Fibroblast of gingiva (primary cell): Measurements from ENCODE around the gene UCP2.
A peak's percentile ranks its signal among the peaks of the same experiment; 100 is the strongest.

Experiments
- DNase-seq: peaks from one replicate; pipeline ENCODE4 v3.0.0-alpha.2; 2011; ENCODE audit warnings: low read depth

The UCP2 gene, protein sequence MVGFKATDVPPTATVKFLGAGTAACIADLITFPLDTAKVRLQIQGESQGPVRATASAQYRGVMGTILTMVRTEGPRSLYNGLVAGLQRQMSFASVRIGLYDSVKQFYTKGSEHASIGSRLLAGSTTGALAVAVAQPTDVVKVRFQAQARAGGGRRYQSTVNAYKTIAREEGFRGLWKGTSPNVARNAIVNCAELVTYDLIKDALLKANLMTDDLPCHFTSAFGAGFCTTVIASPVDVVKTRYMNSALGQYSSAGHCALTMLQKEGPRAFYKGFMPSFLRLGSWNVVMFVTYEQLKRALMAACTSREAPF

GRCh38 chr11:73982595-73982989, at the start of gene UCP2:
Gene UCP2 (minus strand): TSS chr11:73982843. CDS start chr11:73978378, 4,465 bp downstream.
- DNase-seq: peak; percentile 51

GRCh38 chr11:74030723-74031676, 48.4 kb upstream of the UCP2 start:
- DNase-seq: no peak

DNA sequence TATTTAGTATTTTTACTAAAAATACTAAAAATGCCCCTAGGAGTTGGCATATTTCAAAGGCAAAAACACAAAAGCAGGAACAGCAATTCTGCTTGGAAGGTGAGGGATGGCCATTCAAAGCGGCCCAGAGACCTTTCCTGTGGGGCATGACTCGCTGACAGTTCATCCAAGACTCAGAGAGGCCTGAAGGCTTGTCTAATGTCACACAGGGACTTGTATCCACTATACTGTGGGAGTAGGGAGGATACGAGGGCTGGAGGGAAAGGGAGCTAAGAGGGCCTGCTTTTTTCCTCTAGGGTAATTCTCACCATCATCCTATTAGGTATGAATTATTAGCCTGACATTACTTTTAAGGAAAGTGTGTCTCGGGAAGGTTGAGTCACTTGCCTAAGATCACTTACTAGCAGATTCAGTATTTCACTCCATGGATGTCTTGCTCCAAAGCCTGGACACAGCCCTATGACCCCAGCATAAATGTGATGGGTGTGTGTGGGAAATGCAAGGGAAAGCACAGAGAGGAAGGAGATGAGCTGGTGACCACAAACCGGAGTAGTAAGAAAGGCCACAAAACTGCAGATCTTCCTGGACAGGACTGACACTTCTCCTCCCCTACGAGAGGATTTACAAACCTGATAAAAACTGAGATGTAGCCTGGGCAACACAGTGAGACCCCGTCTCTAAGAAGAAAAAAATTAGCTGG, 43.0 kb upstream of the UCP2 start:
- no peak for DNase-seq

DNA sequence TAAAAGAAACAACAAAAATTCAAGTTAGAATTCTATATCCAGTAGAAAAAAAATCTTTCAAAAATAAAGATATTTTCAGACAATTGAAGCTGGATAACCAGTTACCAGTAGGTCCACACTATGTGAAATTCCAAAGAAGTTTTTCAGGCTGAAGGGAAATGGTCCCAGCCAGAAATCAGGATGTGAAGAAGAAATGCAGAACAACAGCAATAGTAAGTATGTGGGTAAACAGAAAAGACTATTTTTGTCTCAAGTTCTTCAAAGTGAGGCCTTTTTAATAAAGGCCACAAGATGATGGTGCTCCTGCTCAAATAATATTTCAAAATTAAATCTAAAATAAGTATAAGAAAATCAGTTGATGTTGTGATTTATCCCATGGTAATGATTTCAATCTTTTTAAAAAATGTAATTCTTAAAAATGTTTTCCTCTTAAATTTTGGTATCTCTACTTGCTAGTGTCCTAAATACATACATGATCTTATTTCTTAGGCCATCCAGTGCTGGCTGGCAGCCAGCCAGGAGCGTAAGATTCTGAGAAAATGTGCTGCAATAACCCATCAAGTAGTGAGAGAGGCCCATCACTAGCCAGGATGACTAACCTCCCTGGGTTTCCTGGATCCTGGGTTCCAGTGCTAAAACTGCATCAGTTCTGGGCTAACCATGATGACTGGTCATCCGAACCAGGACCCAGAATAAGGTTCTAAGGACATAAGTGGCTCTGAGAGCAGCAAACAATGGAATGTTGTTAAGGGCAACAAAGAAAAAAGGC, 41.8 kb upstream of the UCP2 start:
- peak; percentile 88 for DNase-seq

DNA sequence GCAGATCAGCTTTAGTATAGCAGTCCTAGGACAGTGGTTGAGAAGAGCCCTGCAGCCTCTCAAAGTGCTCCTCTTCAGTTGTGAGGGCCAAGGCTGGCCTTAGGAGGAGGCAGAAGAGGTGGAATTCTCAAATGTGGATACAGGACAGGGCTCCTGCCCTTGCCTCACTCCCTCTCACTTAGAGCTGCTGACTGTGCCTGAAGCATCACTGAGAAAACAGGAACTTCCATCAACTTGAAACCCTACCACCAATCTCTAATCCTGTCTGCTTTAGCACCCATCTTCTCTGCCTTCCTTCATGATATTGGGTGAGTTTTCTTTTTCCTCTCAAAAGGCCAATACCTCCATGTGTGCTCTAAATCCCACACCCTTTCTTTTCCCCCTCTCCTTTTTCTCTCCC, 40.6 kb upstream of the UCP2 start:
- DNase-seq: no peak

- no peak for DNase-seq
These were observed 39.9 kb upstream of the UCP2 start for GRCh38 chr11:74022546-74022945.

DNA sequence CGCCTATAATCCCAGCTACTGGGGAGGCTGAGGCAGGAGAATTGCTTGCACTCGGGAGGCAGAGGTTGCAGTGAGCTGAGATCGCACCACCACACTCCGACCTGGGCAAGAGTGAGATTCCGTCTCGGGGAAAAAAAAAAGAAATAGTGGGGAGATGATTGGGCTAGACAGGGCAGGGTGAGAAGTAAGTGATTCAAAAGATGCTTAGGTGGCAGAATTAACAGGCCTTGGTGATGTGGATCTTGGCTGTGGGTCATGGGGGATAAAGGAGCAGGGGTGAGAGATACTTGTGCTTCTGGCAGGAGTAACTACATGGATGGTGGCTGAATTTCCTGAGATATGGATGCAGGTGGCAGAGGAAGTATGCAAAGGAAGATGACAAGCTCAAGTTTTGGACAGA, 39.4 kb upstream of the UCP2 start:
- no peak for DNase-seq

DNA sequence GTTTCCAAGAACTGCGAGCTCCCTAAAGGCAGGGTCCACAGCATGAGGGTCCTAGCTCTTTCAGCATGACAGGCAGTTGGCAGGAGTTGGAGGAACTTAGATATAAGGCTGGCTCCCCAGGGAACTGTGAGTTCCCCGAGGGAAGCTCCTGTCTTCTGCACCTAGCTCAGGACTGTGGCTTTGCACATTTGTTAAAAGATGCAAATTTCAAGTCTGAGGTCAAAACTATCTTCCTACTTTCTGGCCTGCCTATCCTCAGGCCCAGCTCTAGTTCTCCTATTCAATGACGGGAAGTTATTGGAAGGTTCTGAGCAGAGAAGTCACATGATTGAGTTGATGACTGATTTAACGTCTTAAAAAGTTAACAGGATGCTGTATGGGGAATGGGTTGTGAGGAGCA, 37.9 kb upstream of the UCP2 start:
- no peak for DNase-seq

- DNase-seq: no peak
These were observed 37.2 kb upstream of the UCP2 start for GRCh38 chr11:74019860-74020259.

GRCh38 chr11:74019104-74019738, 36.6 kb upstream of the UCP2 start:
- no peak for DNase-seq

DNA sequence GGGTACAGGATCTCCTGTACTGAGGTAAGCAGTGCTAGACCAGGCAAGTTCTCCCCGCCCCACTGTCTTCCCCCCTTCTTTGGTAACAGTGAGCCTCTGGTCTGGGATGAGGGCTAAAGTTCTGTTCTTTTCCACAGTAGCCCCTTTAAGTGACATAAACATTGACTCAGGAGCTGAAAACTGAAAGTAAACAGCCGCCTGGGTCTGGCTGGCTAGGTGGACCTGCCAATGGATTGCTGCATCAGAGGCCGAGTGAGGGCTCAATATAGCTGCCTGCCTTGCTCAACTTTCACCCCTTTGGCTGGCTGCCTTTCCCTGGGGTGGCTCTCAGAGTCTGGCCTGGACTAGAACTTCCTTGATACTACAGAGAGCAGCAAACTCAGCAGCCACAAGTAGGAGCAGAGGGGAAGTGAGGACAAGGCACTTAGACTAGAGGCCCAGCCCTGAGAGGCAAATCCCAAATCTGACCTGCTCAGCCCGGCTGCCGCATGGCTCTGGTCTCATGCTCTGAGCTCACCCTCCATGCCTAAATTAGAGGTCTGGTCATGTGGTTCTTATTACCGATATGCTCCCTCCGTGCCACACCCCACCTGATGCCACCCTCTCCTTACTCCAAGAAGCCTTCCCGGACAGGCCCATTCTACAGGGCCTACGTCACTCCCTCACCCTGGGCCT, 35.8 kb upstream of the UCP2 start:
- DNase-seq: peak; percentile 96

DNA sequence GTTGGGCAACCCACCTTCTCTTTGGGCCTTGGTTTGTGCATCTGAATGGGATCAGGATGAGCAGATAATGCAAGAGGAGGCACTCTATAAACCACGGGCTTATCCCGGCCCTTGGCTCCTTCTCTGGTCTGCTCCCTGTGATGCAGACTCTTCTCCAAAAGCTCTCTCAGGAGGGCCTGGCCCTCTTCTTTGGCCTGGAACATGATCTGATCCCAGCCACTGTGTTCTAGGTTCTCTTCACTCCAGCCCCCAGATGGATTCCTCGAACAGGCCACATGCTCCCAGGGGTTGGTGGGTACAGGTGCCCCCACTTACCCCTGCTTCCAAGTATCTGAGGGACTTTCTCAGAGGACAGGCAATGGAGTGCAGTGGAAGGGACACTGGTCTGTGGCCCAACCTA, 35.0 kb upstream of the UCP2 start:
- DNase-seq: no peak

- no peak for DNase-seq
These were observed 33.5 kb upstream of the UCP2 start for GRCh38 chr11:74015919-74016684.

DNA sequence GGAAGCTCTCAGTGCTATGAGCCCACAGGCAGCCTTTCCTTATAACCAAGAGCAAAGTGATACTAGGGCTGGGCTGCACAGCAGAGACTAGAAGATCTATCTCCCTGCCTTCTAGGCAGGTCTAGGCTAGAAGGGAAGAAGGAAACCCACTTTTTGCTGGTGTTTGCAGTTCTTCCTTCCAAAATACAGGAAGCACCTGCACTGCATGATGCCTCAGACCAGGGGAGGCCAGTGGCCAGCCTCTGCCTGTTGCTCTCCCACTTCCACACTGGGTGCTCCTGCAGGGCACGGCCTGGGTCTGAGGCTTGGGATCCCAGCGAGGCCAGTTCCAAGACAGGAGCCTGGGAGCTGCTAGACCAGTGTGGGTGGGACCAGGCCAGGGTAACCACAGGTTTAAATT, 32.2 kb upstream of the UCP2 start:
- no peak for DNase-seq

DNA sequence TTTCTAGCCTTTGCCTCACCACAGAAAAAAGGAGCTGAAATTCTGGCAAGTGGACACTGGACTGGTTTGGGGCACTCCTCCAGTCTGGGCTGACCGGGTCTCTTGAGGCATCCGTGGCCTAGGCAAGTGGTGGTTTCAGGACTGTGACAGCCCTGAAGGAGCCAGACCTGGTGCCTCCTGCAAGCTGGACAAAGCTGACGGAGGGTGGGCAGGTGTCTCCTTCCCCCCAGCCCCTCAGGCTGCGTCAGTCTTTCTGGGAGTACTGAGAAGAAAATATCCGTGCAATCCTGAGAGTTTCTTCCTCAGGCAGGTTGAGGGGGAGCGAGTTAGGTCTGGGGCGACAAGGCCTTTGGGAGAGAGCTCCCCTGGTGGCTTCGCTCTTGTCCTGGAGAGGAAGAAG, 30.5 kb upstream of the UCP2 start:
- DNase-seq: no peak

- DNase-seq: no peak
These were observed 29.6 kb upstream of the UCP2 start for GRCh38 chr11:74012074-74012809.

- DNase-seq: peak; percentile 82
These were observed 28.9 kb upstream of the UCP2 start for GRCh38 chr11:74011360-74012073.
